Measurements from ENCODE around the gene WDFY2. TPM values are rescaled to one million over a fixed set of nuclear protein-coding genes. Genes with fewer than 3 reads are reported as not detected.

The WDFY2 gene
- total and polyA plus RNA-seq, 7 donors: 0.66 to 5.3 (median 1.7) TPM

- no peaks in the 10 kb centered on the region for H3K27me3 ChIP-seq (ENCODE audit: insufficient read depth in 3 of 3, low read length in 2 of 3)
- WGBS, 3 donors: 86 to 93% (median 88%) methylated on average over 4 of the region's 4 CpGs
- H3K27ac ChIP-seq: no peak overlapping the region
- no peaks in the 10 kb centered on the region for H3K4me1 ChIP-seq
- H3K36me3 ChIP-seq (ENCODE audit: insufficient read depth in 1 of 2, low read depth in 1 of 2): no peaks in the 10 kb centered on the region
- intact Hi-C loops (cut with DNase I): no loop called here
- H3K4me3 ChIP-seq: no peak overlapping the region
- ATAC-seq (no peak), DNase-seq (no peak)
- TF ChIP-seq CTCF (IDR thresholded peaks at IDR 0.05): no peak
- H3K9me3 ChIP-seq: no peaks in the 10 kb centered on the region
Observed at GRCh38 chr13:51577690-51578089, 6.6 kb upstream of the WDFY2 start.

GRCh38 chr13:51579676-51580075 lies 4.6 kb upstream of the WDFY2 start:
- Histone ChIP-seq H3K4me1 (peaks cover 4% of the 10 kb centered on the region), H3K9me3 (no peaks in the 10 kb centered on the region), H3K27me3 (ENCODE audit: insufficient read depth in 3 of 3, low read length in 2 of 3) (no peaks in the 10 kb centered on the region), H3K4me3 (no peak overlapping the region), H3K36me3 (ENCODE audit: insufficient read depth in 1 of 2, low read depth in 1 of 2) (no peaks in the 10 kb centered on the region), H3K27ac (no peak overlapping the region)
- ATAC-seq (no peak), DNase-seq (no peak)
- TF ChIP-seq CTCF (IDR thresholded peaks at IDR 0.05): no peak
- 89 to 94% (median 93%) methylated on average over 7 of the region's 7 CpGs for WGBS, 3 donors
- intact Hi-C loops (cut with DNase I): loop anchor here in 1 of 2 donors (5.0 to 10.0 kb wide), 2 partner anchors 223 to 1785 kb away; partner anchors contain the start of genes DHRS12 and KPNA3

GRCh38 chr13:51581148-51581820 lies 3.0 kb upstream of the WDFY2 start:
- no peak for TF ChIP-seq CTCF (IDR thresholded peaks at IDR 0.05)

GRCh38 chr13:51583469-51583874 lies 790 bp upstream of the WDFY2 start:
- intact Hi-C loops (cut with DNase I): loop anchor here in 1 of 2 donors (2.0 to 10.0 kb wide), 3 partner anchors 129 to 1789 kb away; partner anchors contain the start of genes DHRS12 and KPNA3
- H3K4me3 ChIP-seq: peak overlapping the region; percentile 83
- H3K27ac ChIP-seq: peak overlapping the region; percentile 84
- no peaks in the 10 kb centered on the region for H3K36me3 ChIP-seq (ENCODE audit: insufficient read depth in 1 of 2, low read depth in 1 of 2)
- no peaks in the 10 kb centered on the region for H3K9me3 ChIP-seq
- no peak for TF ChIP-seq CTCF (IDR thresholded peaks at IDR 0.05)
- no peaks in the 10 kb centered on the region for H3K27me3 ChIP-seq (ENCODE audit: insufficient read depth in 3 of 3, low read length in 2 of 3)
- H3K4me1 ChIP-seq: peaks cover 12% of the 10 kb centered on the region
- WGBS, 3 donors: 11 to 16% (median 14%) methylated on average over 9 of the region's 9 CpGs
- DNase-seq (no peak), ATAC-seq (no peak)

More at GRCh38 chr13:51581148-51581820, 3.0 kb upstream of the WDFY2 start:
- WGBS, 3 donors: 43 to 62% (median 56%) methylated on average over 1 of the region's 1 CpG
- H3K4me1 ChIP-seq: peaks cover 12% of the 10 kb centered on the region
- intact Hi-C loops (cut with DNase I): loop anchor here in 1 of 2 donors (5.0 to 10.0 kb wide), 2 partner anchors 221 to 1786 kb away; partner anchors contain the start of genes DHRS12 and KPNA3
- no peak overlapping the region for H3K27ac ChIP-seq
- no peak for DNase-seq
- H3K4me3 ChIP-seq: no peak overlapping the region
- no peaks in the 10 kb centered on the region for H3K27me3 ChIP-seq (ENCODE audit: insufficient read depth in 3 of 3, low read length in 2 of 3)
- no peak for ATAC-seq
- no peaks in the 10 kb centered on the region for H3K36me3 ChIP-seq (ENCODE audit: insufficient read depth in 1 of 2, low read depth in 1 of 2)
- no peaks in the 10 kb centered on the region for H3K9me3 ChIP-seq

Measured in psoas muscle (tissue), 8 donors.